ENCODE measurements around the gene TMEM116.
"Not testable (repeated sequence)": the region's sequence is repeated elsewhere in the genome, so short reads cannot be mapped to it uniquely, and the experiment has no call there.

GRCh38 chr12:112036614-112037013, 23.6 kb upstream of the TMEM116 start:
- TF ChIP-seq POLR2A (IDR thresholded peaks at IDR 0.05); CTCF (IDR thresholded peaks at IDR 0.05); POLR2AphosphoS5 (IDR thresholded peaks at IDR 0.05); EP300 (IDR thresholded peaks at IDR 0.05; ENCODE audit: low read depth): not testable (repeated sequence)

Measured in transverse colon (tissue), 4 donors.